Stomach (tissue), 4 donors: Measurements from ENCODE around the gene HYDIN.
"Not testable (repeated sequence)": the region's sequence is repeated elsewhere in the genome, so short reads cannot be mapped to it uniquely, and the experiment has no call there.

Experiments
- EP300 ChIP-seq: sonication (generic); formaldehyde crosslinking; IDR thresholded peaks from one replicate; pipeline ENCODE4 v1.6.1; 2017; ENCODE audit warnings: antibody characterized with exemption
- POLR2AphosphoS5 ChIP-seq, 3 donors: sonication (generic); formaldehyde crosslinking; IDR thresholded peaks; one replicate each; pipeline ENCODE4 v1.6.1; 2016; ENCODE audit warnings: antibody characterized with exemption in 3 of 3
- TF ChIP-seq, protein P1 (sequence below), 7 experiments: fragments of 450-650 bp in 4 of 7; fragments of 200-600 bp in 3 of 7; sonication (generic) in 3 of 7; IDR thresholded peaks; one replicate each; pipeline ENCODE4 v1.5.1; 2016 to 2019; ENCODE audit warnings: antibody characterized with exemption in 7 of 7, control low read depth in 2 of 7, mild to moderate bottlenecking in 1 of 7

DNA sequence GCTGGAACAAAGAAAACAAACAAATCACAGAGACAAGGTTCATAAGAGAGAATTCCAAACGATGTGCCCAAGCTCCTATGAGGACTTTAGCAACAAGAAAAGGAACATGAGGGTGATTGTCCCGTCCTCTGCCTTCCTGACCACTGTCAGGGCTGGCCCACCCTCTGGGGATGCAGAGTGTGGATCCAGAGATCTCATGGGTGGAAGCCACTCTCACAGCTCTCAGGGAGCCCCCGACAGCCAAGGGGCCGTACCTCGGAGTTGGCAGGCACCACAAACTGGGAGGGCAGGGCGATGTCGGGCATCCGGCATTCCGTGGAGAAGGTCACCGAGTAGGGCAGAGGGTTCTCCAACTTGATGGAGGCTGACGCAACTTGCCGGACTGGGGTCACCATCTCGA is 412.4 kb downstream of the HYDIN start:
- TF ChIP-seq, protein P1, sequence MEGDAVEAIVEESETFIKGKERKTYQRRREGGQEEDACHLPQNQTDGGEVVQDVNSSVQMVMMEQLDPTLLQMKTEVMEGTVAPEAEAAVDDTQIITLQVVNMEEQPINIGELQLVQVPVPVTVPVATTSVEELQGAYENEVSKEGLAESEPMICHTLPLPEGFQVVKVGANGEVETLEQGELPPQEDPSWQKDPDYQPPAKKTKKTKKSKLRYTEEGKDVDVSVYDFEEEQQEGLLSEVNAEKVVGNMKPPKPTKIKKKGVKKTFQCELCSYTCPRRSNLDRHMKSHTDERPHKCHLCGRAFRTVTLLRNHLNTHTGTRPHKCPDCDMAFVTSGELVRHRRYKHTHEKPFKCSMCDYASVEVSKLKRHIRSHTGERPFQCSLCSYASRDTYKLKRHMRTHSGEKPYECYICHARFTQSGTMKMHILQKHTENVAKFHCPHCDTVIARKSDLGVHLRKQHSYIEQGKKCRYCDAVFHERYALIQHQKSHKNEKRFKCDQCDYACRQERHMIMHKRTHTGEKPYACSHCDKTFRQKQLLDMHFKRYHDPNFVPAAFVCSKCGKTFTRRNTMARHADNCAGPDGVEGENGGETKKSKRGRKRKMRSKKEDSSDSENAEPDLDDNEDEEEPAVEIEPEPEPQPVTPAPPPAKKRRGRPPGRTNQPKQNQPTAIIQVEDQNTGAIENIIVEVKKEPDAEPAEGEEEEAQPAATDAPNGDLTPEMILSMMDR (IDR thresholded peaks at IDR 0.05), result not testable (repeated sequence)
- not testable (repeated sequence) for TF ChIP-seq POLR2AphosphoS5 (IDR thresholded peaks at IDR 0.05); EP300
